ENCODE data around the gene ADSS2.
"Not testable (repeated sequence)": the region's sequence is repeated elsewhere in the genome, so short reads cannot be mapped to it uniquely, and the experiment has no call there.

ADSS2 gene

DNA sequence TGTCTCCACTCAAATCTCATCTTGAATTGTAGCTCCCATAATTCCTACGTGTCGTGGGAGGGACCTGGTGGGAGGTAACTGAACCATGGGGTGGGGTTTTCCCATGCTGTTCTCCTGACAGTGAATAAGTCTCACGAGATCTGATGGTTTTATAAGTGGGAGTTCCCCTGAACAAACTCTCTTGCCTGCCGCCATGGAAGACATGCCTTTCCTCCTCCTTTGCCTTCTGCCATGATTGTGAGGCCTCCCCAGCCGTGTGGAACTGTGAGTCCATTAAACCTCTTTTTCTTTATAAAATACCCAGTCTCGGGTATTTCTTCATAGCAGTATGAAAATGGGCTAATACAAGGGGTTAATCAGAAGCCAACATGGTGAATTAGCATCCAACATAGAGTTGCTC, 86.4 kb downstream of the ADSS2 start:
- DNase-seq (ENCODE audit: low read depth) = not testable (repeated sequence)

DNA sequence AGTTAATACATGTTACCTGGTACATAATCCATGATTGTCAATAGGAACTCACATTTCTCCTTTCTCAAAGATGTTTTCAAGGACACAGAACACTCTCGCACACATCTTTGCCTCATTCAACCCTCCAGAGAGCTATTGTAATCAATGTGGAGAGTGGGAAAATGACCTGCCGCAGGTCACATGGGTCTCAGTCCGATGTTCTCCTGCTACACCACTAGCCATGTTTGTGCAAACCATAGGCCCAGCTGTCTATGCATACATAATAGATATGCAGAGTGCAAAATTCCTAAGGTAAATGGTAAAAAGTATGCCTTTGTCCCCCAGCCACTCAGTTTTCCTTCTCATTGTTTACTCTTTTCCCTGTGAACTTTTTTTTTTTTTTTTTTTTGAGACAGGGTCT, 89.2 kb downstream of the ADSS2 start:
- no peak for DNase-seq (ENCODE audit: low read depth)

DNA sequence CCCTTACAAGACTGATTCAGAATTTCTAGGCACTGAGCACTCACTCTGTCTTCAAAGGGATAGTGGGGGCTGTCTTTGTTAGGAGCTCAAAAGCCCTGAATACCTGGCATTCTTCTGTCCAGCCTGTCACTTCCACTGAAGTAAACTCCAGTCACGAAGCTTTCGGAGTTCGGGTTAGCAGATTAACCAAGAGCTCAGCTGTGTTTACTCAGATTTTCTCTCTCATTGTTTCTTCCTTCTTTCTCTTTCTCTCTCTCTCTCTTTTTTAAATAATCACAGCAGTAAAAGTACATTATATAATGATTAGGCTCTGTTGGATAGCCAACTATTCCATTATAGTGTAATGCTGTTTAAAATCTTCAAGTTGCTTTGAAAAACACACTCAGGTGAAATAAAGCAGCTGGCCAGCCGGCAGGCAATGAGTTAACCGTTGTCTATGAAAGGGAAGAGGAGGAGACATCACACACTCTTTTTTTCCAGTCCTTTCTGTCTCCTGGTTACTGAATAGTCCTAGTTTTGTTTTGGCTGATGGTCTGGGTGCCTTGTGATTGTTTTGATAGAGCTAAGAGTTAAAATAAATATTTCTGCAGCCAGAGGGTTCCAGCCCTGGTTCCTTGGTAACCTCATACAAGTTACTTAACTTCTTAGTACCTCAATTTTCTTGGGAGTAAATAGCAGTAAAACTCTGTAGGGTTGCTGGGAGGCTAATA, 89.8 kb downstream of the ADSS2 start:
- DNase-seq (ENCODE audit: low read depth) = no peak

Measured in stimulated activated CD8-positive, alpha-beta memory T cell treated with anti-CD3 and anti-CD28 coated beads, Interleukin-12 subunit alpha, Interleukin-12 subunit beta, amount 100 ng/mL, for 4 hours (primary cell).